Measurements from ENCODE around the gene JAZF1. TPM values are rescaled to one million over a fixed set of nuclear protein-coding genes. Genes with fewer than 3 reads are reported as not detected.

JAZF1 gene
- total RNA-seq, 1 experiment from 2014 or later = 9.1 TPM

DNA sequence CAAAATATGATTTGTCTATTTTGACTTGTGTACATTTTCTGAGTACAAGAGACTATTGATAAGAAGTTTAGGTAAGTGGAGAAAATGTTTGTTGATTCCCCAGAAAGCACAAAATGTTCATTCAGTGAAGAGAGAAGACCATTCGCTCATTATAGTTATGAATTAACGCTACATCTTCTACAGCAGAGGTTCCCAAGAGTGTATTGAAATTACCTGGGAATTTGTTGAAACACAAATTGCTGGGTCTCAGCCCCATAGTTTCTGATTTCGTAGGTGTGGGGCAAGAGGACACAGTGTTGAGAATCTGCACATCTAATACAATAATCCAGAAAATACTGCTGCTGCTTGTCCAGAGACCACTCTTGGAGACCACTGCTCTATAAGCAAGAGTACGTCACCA, 24.2 kb downstream of the JAZF1 start:
- TF ChIP-seq, protein P1, sequence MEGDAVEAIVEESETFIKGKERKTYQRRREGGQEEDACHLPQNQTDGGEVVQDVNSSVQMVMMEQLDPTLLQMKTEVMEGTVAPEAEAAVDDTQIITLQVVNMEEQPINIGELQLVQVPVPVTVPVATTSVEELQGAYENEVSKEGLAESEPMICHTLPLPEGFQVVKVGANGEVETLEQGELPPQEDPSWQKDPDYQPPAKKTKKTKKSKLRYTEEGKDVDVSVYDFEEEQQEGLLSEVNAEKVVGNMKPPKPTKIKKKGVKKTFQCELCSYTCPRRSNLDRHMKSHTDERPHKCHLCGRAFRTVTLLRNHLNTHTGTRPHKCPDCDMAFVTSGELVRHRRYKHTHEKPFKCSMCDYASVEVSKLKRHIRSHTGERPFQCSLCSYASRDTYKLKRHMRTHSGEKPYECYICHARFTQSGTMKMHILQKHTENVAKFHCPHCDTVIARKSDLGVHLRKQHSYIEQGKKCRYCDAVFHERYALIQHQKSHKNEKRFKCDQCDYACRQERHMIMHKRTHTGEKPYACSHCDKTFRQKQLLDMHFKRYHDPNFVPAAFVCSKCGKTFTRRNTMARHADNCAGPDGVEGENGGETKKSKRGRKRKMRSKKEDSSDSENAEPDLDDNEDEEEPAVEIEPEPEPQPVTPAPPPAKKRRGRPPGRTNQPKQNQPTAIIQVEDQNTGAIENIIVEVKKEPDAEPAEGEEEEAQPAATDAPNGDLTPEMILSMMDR (conservative IDR thresholded peaks at IDR 0.05) = no peak
- Histone ChIP-seq H2BK120ac (ENCODE audit: low read depth, low read length, poor library complexity, severe bottlenecking) (no peak overlapping the region), H2BK20ac (ENCODE audit: low read depth, low read length, poor library complexity, severe bottlenecking) (no peak overlapping the region), H3T11ph (ENCODE audit: low read length) (no peak overlapping the region), H2AFZ (ENCODE audit: low read length) (no peak overlapping the region), H3K27me3 (ENCODE audit: insufficient read depth, low read length) (no peaks in the 10 kb centered on the region), H4K91ac (ENCODE audit: insufficient read length, low read depth, low read length) (no peak overlapping the region), H3K9me3 (ENCODE audit: control insufficient read depth, low read depth, low read length) (no peaks in the 10 kb centered on the region), H2AK5ac (ENCODE audit: insufficient read length, low read length) (no peak overlapping the region), H3K9ac (ENCODE audit: extremely low read depth, insufficient read length, low read length) (no peak overlapping the region), H3K4me2 (ENCODE audit: insufficient read depth, insufficient read length, low read length) (no peak overlapping the region), H3K18ac (ENCODE audit: insufficient read length, low read depth, low read length) (no peak overlapping the region), H3K14ac (ENCODE audit: insufficient read depth, low read length) (no peak overlapping the region), H4K20me1 (ENCODE audit: control insufficient read depth, insufficient read depth, insufficient read length) (no peaks in the 10 kb centered on the region), H2BK5ac (ENCODE audit: insufficient read length, low read length) (no peak overlapping the region), H3K23me2 (ENCODE audit: insufficient read length, low read depth, low read length, poor library complexity, severe bottlenecking) (no peaks in the 10 kb centered on the region), H3K79me1 (ENCODE audit: insufficient read depth, low read depth, low read length, poor library complexity, severe bottlenecking) (no peaks in the 10 kb centered on the region), H4K8ac (replicated peaks; ENCODE audit: insufficient read length, low read depth, low read length) (no peak overlapping the region), H3K56ac (ENCODE audit: insufficient read length, low read depth, low read length) (no peak overlapping the region), H3K4me1 (ENCODE audit: insufficient read depth, low read length) (peaks cover 3% of the 10 kb centered on the region; the same call in 1 of the 2 replicates), H2BK15ac (ENCODE audit: low read depth, low read length) (no peak overlapping the region), H3K4ac (ENCODE audit: low read depth, low read length) (no peak overlapping the region), H3K23ac (ENCODE audit: insufficient read length, low read depth, low read length) (no peak overlapping the region), H4K5ac (ENCODE audit: insufficient read length, low read depth, low read length) (no peak overlapping the region), H3K79me2 (ENCODE audit: insufficient read depth, low read length) (no peaks in the 10 kb centered on the region), H2BK12ac (ENCODE audit: insufficient read length, low read depth, low read length) (no peak overlapping the region), H3K27ac (ENCODE audit: insufficient read length, low read depth, low read length) (no peak overlapping the region)
- H3K27me3 Mint-ChIP-seq (ENCODE audit: low read depth) = no peaks in the 10 kb centered on the region
- H3K4me1 Mint-ChIP-seq = peaks cover 6 to 16% of the 10 kb centered on the region in 2 experiments
- H3K27ac Mint-ChIP-seq = no peak overlapping the region
- H3K36me3 Mint-ChIP-seq (ENCODE audit: insufficient read depth in 1 of 3, low read depth in 3 of 3) = no peaks in the 10 kb centered on the region; a peak in 1 of 7 replicates
- no CpG with 5 or more reads among the region's 4 CpGs for WGBS (ENCODE audit: extremely low coverage, insufficient read length, low lambda C conversion rate)
- DNase-seq = no peak
- H3K9me3 Mint-ChIP-seq = no peaks in the 10 kb centered on the region; a peak in 1 of 5 replicates
- no peak overlapping the region for H3K4me3 Mint-ChIP-seq
